Purkinje cell (primary cell): ENCODE data around the gene ANKRD39. TPM values are rescaled to one million over a fixed set of nuclear protein-coding genes. Genes with fewer than 3 reads are reported as not detected.

Source experiments
- polyA plus RNA-seq: library from polyadenylated mRNA; unstranded; fragments of >200 nt; fragmentation: Nextera tagmentation; gene quantifications from 2 replicates; pipeline ENCODE4 v1.2.1, GENCODE V29; 2014

Gene ANKRD39
- 49.9 and 50.2 TPM in 2 replicates for polyA plus RNA-seq

GRCh38 chr2:96857667-96858372, at the start of gene ANKRD39:
TSS of gene ANKRD39 (minus strand) at chr2:96858016. CDS start at chr2:96857987, 29 bp downstream.

GRCh38 chr2:96869822-96870625, 12.2 kb upstream of the ANKRD39 start, which contains the start of gene SEMA4C:
TSS of gene SEMA4C (minus strand) at chr2:96870080. CDS start at chr2:96867886, 2,194 bp downstream.

GRCh38 chr2:96843538-96844268, 14.1 kb downstream of the ANKRD39 start, which contains the start of gene ANKRD23:
TSS of gene ANKRD23 (minus strand) at chr2:96844021. CDS start at chr2:96843992, 29 bp downstream.

GRCh38 chr2:96816127-96816835, 41.5 kb downstream of the ANKRD39 start, which contains the start of gene CNNM3:
TSS of gene CNNM3 (plus strand) at chr2:96816268. CDS start at chr2:96816278, 10 bp downstream.

Other genes starting within 250 kb of the ANKRD39 start
- gene KANSL3, start 219.7 kb downstream of the ANKRD39 start, polyA plus RNA-seq: 3.8 and 7.3 TPM in 2 replicates
- gene FER1L5, start 215.3 kb downstream of the ANKRD39 start, polyA plus RNA-seq: not detected in 2 replicates
- gene LMAN2L, start 118.0 kb downstream of the ANKRD39 start, polyA plus RNA-seq: 15.8 and 17.2 TPM in 2 replicates
- 4.2 and 5.3 TPM in 2 replicates for gene CNNM4, start 97.1 kb downstream of the ANKRD39 start, polyA plus RNA-seq
- gene CNNM3, start 41.7 kb downstream of the ANKRD39 start, polyA plus RNA-seq: 1.1 and 2.0 TPM in 2 replicates
- 2.2 TPM in 1 of 2 replicates, not detected in the other for gene ANKRD23, start 14.0 kb downstream of the ANKRD39 start, polyA plus RNA-seq
- 0.09 TPM in 1 of 2 replicates, not detected in the other for gene SEMA4C, start 12.1 kb upstream of the ANKRD39 start, polyA plus RNA-seq
- gene FAM178B, start 128.6 kb upstream of the ANKRD39 start, polyA plus RNA-seq: not detected in 2 replicates
- gene FAHD2B, start 236.9 kb upstream of the ANKRD39 start, polyA plus RNA-seq: 11.6 and 12.1 TPM in 2 replicates